ENCODE data around the gene RNF144A. TPM values are rescaled to one million over a fixed set of nuclear protein-coding genes. Genes with fewer than 3 reads are reported as not detected.

The RNF144A gene
- polyA plus RNA-seq, 1 of the 3 experiments (the other 2 are of a cell fraction), result 15.6 TPM

DNA sequence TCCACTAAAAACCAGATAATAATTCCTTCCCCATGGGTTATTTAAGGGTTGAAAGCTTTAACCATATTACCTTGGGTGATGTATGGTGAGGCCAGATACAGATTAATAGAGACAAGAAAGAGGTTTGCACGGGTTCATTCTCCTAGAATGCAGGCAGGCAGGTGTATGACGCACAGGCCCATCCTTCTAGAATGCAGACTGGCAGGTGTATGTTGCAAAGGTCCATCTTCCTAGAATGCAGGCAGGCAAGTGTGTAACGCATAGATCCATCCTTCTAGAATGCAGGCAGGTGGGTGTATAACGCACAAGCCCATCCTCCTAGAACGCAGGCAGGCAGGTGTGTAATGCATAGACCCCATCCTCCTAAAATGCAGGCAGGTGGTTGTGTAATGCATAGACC is 35.7 kb upstream of the RNF144A start (continued):
- TF ChIP-seq, protein P1, sequence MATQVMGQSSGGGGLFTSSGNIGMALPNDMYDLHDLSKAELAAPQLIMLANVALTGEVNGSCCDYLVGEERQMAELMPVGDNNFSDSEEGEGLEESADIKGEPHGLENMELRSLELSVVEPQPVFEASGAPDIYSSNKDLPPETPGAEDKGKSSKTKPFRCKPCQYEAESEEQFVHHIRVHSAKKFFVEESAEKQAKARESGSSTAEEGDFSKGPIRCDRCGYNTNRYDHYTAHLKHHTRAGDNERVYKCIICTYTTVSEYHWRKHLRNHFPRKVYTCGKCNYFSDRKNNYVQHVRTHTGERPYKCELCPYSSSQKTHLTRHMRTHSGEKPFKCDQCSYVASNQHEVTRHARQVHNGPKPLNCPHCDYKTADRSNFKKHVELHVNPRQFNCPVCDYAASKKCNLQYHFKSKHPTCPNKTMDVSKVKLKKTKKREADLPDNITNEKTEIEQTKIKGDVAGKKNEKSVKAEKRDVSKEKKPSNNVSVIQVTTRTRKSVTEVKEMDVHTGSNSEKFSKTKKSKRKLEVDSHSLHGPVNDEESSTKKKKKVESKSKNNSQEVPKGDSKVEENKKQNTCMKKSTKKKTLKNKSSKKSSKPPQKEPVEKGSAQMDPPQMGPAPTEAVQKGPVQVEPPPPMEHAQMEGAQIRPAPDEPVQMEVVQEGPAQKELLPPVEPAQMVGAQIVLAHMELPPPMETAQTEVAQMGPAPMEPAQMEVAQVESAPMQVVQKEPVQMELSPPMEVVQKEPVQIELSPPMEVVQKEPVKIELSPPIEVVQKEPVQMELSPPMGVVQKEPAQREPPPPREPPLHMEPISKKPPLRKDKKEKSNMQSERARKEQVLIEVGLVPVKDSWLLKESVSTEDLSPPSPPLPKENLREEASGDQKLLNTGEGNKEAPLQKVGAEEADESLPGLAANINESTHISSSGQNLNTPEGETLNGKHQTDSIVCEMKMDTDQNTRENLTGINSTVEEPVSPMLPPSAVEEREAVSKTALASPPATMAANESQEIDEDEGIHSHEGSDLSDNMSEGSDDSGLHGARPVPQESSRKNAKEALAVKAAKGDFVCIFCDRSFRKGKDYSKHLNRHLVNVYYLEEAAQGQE (IDR thresholded peaks at IDR 0.05; ENCODE audit: low read depth, low read length), result no peak
- TF ChIP-seq SMC3 (IDR thresholded peaks at IDR 0.05; ENCODE audit: low read depth, low read length), result no peak
- no peak for TF ChIP-seq YY1 (IDR thresholded peaks at IDR 0.05; ENCODE audit: low read depth)
- TF ChIP-seq EP300 (IDR thresholded peaks at IDR 0.05; ENCODE audit: borderline replicate concordance in 1 of 2, low read depth in 1 of 2, low read length in 1 of 2), result no peak

DNA sequence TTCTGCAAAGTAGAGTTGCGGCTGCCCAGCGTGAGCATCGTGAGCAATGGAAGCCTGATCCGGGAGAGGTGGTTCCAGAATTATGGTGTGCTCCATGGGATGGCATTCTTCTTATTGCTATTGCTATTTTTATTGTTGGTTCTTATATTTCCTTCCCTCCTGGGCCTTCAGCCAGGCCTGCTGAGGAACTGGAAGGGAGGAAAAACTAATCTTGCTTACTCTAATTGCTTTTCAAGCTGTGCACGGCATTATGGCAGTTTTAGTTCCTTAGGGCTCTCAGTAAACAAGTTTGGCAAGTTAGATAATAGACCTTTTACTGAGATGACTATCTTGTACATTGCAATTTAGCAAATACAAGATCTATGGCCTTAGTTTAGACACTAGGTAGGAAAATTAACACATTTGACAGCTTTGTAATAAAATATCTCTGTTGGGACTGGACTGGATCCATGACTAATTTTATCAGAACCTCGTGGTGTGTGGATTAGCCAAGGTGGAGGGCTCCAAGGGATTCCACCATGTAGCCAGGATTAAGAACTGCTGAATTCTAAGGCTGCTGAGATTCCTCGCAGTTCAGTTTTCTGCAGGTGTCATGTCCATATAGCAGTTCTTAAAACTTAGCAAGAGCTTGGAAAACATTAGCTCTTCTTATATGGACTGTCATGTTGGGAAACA is 33.6 kb upstream of the RNF144A start:
- Histone ChIP-seq H3K9me2 (no peaks in the 10 kb centered on the region), H3F3A (replicated peaks; ENCODE audit: insufficient read depth) (no peaks in the 10 kb centered on the region), H3K36me3 (replicated peaks in 1 of 2; ENCODE audit: control insufficient read depth in 1 of 2, insufficient read depth in 2 of 2, low read length in 1 of 2) (no peaks in the 10 kb centered on the region), H3K9ac (no peak overlapping the region), H3K9me3 (no peaks in the 10 kb centered on the region), H3K4me2 (no peak overlapping the region), H3K27ac (ENCODE audit: low read depth in 2 of 2, low read length in 1 of 2) (no peak overlapping the region), H3K4me3 (ENCODE audit: low read depth in 2 of 2, low read length in 1 of 2) (no peak overlapping the region), H2AFZ (ENCODE audit: low read depth) (no peak overlapping the region), H3K4me1 (ENCODE audit: control insufficient read depth in 1 of 2, insufficient read depth in 2 of 2, low read depth in 1 of 2, low read length in 1 of 2) (no peaks in the 10 kb centered on the region; a peak in 1 of 4 replicates), H3K79me2 (ENCODE audit: insufficient read depth) (no peaks in the 10 kb centered on the region), H4K20me1 (ENCODE audit: insufficient read depth) (no peaks in the 10 kb centered on the region), H3K27me3 (ENCODE audit: insufficient read depth) (no peaks in the 10 kb centered on the region)
- POLR2A ChIA-PET, result no interaction called here
- TF ChIP-seq FOXM1 (IDR thresholded peaks at IDR 0.05; ENCODE audit: low read depth), result no peak
- TF ChIP-seq FOXJ3 (CRISPR knock-in tag; IDR thresholded peaks at IDR 0.05), result no peak
- no peak for TF ChIP-seq NRF1 (IDR thresholded peaks at IDR 0.05; ENCODE audit: low read depth, low read length)
- TF ChIP-seq GATA2 (CRISPR knock-in tag; IDR thresholded peaks at IDR 0.05), result no peak
- TF ChIP-seq, protein P2, sequence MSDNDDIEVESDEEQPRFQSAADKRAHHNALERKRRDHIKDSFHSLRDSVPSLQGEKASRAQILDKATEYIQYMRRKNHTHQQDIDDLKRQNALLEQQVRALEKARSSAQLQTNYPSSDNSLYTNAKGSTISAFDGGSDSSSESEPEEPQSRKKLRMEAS (IDR thresholded peaks at IDR 0.05; ENCODE audit: low read depth), result no peak
- TF ChIP-seq, protein P1 (IDR thresholded peaks at IDR 0.05; ENCODE audit: low read depth, low read length), result no peak
- no peak for TF ChIP-seq YY1 (IDR thresholded peaks at IDR 0.05; ENCODE audit: low read depth)
- TF ChIP-seq RFX5 (IDR thresholded peaks at IDR 0.05; ENCODE audit: low read length), result no peak
- TF ChIP-seq RAD21 (IDR thresholded peaks at IDR 0.05; ENCODE audit: low read length), result no peak
- TF ChIP-seq, protein P3, sequence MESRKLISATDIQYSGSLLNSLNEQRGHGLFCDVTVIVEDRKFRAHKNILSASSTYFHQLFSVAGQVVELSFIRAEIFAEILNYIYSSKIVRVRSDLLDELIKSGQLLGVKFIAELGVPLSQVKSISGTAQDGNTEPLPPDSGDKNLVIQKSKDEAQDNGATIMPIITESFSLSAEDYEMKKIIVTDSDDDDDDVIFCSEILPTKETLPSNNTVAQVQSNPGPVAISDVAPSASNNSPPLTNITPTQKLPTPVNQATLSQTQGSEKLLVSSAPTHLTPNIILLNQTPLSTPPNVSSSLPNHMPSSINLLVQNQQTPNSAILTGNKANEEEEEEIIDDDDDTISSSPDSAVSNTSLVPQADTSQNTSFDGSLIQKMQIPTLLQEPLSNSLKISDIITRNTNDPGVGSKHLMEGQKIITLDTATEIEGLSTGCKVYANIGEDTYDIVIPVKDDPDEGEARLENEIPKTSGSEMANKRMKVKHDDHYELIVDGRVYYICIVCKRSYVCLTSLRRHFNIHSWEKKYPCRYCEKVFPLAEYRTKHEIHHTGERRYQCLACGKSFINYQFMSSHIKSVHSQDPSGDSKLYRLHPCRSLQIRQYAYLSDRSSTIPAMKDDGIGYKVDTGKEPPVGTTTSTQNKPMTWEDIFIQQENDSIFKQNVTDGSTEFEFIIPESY (IDR thresholded peaks at IDR 0.05; ENCODE audit: borderline replicate concordance, low read depth), result no peak
- no peak for TF ChIP-seq TAF1 (IDR thresholded peaks at IDR 0.05; ENCODE audit: borderline replicate concordance, low read depth, low read length)
- TF ChIP-seq RXRA (IDR thresholded peaks at IDR 0.05; ENCODE audit: borderline replicate concordance, low read depth), result no peak
- no peak for TF ChIP-seq FOSL2 (IDR thresholded peaks at IDR 0.05; ENCODE audit: borderline replicate concordance, low read depth)
- no peak for TF ChIP-seq EP300 (IDR thresholded peaks at IDR 0.05; ENCODE audit: borderline replicate concordance in 1 of 2, low read depth in 1 of 2, low read length in 1 of 2)
- no peak for TF ChIP-seq MEF2A (IDR thresholded peaks at IDR 0.05; ENCODE audit: borderline replicate concordance, low read depth)
- CTCF ChIA-PET, result interaction anchor here (1.1 to 7.5 kb wide), 3 partner anchors 12 to 18 kb away, joined by 3 to 73 read pairs (median 3); partner anchors contain the start of gene CMPK2
- DNase-seq, result no peak
- 58% methylated on average over 7 of the region's 7 CpGs for WGBS (ENCODE audit: low lambda C conversion rate)
